GM18502 (cell line): ENCODE data around the gene KCNMA1.

Experiments used
- ATAC-seq: cut with Tn5 transposase; IDR thresholded peaks from one replicate; pipeline ENCODE4 v1.9.1; 2021; ENCODE audit warnings: mild to moderate bottlenecking; ENCODE audit not compliant: unreplicated experiment, poor library complexity

Gene KCNMA1

DNA sequence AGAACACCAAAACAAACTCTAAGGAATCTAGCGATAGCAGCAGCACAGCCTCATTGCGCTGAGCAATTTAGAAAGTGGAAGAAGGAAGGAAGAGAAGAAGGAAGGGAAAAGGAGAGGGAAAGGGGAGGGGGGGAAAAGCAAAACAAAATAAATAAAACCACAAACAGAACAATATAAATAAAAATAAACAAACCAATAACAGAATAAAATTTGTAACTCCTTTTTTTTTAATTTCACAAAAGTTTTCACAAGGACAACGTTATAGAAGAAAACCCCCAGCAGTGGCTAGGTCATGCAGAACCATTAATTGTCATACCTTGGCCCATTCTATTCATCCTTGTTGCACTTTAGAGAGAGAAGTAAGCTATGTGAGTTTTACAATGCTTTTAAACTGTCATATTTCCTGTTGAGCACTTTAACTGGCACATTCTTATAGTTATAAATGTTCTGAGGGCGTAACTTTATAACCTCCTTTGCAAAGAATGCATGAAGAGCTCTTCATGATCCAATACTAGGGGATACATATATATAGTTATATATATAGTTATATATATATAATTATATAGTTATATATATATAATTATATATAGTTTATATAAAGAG is 752.8 kb downstream of the KCNMA1 start:
- ATAC-seq = no peak

DNA sequence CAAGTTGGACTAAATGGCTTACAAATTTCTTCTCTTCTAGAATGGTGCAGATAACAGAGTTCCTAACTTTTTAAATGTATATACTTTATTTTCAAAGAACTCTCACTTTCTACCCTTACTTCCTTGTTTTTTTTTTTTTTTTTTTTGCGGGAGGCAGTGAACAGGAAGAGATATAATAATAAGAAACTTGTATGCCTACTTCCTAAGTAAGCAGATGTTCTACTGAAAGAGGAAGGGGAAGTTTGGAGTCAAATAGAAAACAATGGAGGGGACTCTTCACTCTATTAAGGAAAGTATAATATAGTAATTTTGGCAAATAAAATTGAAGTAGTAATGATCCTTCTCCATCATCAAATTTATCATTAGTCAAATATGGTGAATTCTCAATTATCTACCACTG is 754.0 kb downstream of the KCNMA1 start:
- ATAC-seq = no peak

DNA sequence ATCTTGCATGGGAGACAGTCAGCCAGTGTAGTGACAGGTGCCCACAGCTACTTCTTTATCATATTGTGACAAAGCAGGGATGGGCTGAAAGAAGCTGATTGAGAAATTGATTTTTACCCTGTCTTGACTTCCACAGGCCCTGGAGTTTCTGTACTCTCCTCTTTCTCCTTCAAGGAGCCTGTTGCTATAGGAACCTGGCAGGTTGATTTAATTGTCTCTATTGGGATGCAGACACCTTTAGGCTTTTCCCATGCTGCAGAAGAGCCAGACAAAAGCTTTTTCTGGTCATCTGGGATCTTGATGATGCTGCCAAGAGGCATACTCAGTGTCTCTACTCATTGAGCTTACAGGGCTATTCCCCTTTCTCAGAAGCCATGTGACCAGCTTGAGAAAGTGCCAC is 754.8 kb downstream of the KCNMA1 start:
- no peak for ATAC-seq

DNA sequence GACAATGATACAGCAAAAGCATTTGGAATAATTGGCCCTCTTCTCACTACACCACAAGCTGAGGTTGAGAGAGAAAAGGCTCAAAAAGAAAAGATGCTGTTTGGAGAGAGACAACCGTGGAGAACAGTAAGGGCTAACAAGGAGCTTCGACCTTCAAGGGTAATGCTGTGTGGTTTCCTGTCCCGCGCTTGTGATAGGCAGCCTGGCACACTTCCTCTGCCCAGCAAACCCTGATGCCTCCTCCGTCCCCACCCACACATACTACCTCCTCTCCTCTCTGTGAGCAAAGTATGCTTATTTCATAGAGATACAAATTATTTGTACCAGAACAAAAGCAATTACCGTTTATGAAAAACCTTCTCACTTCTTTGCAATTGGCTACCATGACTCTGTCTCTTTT is 755.4 kb downstream of the KCNMA1 start:
- ATAC-seq = peak; percentile 68

DNA sequence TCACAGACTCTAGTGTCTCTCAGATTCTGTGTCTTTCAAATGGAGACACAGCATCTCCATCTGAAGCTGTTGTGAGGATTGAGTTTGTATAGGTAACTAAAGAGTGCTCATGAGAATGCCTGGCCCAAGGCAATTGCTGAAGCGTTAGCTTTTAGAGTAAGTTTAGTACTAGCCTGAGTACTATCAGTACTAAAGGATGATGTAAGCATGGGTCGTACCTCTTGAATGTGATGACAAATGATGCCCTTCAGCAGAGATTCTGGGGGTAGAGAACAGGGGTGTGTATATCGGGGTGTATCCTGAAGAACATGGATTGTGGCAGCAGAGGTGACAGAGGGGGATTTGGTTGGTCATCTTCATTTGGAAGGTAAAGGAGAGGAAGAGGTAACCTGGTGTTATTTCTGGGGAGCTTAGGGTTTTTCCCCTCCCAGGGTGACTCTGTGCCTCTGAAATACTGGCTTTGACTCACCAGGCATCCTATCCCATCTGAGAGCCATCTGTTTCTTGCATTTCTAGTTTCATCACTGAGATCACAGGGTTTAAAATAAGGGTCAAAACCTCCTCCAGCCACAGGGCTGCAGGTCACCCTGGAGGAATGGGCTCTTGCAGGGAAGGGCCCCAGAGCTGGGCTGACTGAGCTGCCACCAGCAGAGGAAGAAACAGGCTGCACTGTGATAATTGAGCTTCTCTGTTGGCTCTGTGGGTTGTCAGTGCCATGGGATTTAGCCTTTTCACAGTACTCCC is 756.0 kb downstream of the KCNMA1 start:
- peak; percentile 88 for ATAC-seq

DNA sequence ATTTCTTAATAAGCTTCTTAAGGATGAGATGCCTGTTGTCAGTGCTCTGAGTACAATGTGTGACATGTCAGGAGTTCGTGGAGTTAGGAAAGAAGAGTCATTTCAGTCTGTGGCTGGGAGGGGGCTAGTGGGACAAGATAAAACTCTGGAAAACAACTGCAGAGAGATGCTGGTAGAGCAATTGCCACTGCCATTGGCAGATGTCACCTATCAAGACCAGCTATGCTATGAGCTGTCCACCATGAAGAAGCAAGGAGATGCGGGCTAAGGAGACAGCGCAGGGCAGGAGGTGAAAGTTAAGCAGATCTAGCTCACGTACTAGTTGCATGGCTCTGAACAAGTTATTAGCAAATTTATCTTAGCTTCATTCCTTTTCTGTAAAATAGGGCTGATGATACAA is 756.7 kb downstream of the KCNMA1 start:
- no peak for ATAC-seq

DNA sequence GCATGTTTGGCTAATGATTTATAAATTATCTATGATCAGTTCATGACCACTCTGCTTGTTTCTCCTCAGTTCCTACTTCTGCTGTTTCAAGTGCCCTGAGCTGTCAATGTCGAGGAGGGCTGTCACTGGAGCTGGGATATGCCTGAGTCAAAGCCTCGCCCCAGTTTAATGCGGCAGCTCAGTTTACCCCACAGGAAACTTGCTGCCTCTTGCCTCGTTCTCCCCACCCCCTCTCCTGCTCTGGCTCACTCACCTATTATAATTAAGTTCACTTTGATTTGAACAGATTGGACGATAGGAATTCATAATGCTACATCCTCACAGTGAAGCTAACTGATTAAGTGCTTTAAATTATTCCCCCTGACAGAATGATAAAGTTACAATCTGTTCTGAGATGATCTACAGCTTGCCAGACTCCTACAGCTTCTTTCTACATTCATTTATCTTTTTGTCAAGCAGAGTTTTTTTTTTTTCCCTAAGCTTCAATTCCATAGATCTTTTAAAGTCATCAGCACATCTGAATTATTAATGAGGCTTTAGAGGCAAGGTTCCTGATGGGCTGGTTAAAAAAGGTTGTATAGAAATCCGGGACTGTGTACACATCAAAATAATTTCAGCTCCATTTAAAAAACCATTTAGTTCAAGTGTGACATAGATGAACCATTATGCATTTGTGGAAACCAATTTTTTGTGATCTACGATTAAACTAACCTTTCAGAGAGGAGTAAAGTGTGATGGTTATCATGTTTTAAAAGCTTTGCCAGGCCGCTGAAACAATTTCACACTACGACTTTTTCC is 758.3 kb downstream of the KCNMA1 start:
- no peak for ATAC-seq

DNA sequence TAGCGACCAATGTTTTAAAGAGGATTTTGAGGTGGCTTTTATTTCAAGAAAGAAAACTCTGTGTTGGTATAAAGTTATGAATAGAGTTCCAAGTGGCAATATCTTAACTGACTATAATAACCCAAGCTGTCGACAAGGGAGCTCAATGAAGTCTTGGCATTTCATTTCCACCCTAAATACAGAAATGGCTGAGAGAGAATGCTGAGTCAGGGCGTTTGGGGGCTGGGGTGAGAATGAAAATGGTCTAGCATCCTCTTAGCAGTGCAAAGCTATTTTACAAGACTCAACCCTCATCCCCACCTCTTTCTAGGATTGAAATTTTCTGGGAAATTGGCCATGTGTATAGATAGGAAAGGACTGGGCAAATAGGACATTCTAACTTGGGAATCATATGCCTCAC is 759.1 kb downstream of the KCNMA1 start:
- no peak for ATAC-seq

DNA sequence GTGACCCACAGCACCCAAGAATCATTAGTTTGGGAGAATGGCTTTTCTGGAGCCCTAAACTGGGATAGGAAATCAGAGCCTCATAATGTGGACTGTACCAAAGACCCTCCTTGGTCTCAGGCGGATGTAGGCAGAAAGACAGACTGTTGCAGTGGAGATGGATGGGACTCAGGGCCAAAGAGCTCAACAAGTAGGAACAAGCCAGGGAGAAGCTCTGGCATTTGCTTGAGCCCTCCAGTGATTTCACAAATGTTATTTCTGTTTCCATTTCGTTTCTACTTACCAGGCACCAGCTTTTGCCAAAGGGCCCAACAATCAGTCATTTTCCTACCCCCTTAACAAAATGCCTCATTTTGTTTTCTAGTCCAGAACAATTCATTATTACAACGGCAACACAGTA is 762.7 kb downstream of the KCNMA1 start:
- no peak for ATAC-seq

DNA sequence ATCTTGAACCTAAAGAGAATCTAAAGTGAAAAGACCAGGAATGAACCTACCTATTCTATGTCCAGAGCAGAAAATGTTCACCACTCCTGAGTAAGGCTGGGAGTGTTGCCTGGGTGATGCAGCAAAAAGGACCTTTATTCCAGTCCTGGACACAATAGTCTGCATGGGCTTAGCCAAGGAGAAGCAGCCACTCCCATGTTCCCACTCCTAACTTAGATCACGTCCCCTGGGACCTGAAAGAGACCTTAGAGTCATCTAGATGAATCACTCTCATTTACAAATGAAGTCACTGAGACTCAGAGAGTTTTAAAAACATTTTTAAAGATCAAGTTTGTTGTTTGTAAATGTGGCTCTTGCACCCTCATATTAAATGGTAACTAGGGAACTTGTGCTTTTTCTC is 763.4 kb downstream of the KCNMA1 start:
- ATAC-seq = no peak

DNA sequence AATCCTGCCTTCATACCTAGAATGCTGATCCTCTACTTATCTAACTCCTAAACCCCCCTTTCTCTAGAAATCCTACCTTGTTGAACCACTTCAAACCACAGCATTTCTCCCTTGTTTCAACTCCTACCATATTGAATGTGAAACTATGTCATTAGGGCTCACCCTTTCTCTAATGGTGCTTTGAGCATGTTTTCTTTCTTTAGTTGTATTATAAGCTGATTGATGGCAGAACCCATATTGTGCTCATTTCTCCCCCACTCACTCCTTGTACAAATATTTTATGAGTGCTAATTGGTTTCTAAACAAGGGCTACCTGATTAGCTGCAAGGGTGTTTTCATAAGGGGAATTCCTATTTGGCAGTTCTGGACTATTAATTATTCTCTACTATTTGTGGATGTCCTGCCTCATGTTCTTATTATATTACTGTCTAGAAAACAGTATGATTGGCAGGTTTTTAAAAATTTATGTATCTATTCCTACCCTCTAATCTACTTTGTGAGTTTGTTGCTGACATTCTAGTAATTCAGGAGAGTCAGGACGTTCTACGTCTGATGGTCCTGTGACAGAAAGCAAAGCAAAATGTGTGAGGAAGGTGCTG is 765.8 kb downstream of the KCNMA1 start:
- ATAC-seq = no peak

DNA sequence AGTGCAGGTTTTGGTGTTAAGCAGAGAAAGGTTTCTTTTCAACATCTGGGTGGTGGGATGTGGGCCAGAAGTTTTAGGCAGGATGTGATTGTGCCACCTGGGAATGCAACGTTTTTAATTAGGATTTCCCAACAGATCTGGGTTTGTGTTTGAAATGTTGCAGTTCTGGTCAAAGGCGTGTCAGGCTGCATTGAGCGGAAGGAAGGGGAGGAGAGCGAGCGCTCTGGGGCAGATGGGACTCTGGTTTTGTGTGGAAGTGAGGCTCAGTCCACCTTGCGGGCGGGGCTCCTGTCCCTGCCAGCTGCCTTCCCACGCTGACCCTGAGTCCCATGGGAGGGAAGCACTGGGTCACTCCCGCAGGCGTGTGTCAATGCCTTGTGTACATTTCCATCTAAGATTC is 767.7 kb downstream of the KCNMA1 start:
- no peak for ATAC-seq

DNA sequence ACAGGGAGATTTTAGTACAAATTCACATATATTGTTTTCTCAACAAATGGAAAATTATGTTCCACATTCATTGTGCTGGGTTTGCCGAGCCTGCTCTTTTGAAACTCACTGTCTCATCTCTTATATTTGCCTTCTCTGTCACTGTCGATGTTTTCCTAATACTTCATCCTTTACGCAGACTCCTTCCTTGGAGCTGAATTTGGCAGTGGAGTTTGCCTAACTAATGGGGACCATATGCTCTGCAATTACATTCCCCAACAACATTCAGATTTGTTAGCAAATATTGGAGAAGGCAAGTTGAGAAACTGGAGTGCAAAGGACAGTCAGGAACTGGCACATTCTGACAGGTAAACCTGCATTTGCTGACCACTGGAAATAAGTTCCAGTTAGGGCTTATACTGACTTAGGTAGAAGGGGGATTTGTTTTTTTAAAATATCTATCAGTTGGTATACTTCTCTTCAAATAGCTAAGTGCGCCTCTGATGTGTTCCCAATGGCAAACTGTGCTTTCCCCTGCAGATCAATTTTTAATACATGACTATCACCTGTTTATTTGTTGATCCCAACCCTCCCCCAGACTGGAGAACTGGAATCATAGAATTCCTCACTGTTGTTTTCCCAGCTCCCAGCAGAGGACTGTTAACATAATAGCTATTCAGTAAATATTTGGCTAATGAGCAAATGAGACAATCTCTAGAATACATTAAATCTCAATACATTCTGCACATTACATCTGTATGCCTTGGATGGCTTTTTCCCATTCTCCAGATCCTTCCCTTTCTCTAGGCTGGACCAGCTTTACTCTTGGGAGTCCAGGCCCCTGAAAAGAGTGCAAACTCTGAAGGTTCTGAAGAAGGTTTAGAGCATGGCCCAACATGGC is 769.3 kb downstream of the KCNMA1 start:
- no peak for ATAC-seq

DNA sequence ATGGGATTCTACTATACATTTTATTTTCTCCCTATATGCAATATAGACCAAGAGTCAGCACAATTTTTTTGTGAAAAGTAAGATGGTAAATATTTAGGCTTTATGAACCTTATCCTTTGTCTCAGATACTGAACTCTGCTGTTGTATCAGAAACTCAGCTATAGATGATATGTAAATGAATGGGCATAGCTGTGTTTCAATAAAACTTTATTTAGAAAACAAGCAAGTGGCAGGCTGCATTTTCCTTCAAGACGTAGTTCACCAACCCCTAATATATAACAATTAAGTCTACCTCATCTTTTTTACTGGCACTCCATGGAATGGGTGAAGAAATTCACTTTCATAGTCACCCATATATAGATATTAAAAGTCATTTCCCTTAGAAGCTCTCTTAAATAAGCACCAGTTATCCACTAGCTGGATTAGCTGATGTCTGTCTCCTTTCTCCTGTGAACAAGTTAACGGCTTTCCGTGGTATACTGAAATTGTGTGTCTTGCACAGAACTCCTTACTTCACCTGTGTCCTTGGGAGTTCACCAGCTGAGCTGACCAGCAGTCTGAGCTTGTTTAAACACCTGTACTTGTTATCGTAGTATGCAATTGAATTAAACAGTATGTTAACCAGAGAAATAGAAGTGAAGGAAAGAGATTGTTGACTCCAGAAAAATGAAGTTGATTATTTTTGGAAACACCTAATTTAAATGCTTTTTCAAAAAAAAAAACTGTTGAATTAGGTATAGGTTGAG is 770.6 kb downstream of the KCNMA1 start:
- no peak for ATAC-seq

DNA sequence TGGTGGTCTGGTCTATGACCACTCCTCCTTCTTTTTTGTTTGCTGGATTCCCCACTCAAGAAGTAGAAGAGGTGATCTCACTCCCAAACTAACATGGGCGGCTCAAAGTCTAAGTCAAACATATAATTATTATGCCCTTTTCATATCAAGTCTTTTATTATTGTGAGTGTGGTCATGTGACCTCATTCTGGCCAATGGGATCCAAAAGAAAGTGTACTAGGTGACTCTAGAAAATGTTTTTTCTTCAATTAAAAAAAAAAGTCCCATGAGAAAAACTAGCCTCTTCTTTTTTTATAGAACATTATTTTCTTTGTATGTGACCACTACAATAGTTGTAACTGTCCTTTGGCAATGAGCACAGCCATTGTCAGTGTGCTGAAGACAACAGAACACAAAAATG is 772.7 kb downstream of the KCNMA1 start:
- ATAC-seq = no peak

DNA sequence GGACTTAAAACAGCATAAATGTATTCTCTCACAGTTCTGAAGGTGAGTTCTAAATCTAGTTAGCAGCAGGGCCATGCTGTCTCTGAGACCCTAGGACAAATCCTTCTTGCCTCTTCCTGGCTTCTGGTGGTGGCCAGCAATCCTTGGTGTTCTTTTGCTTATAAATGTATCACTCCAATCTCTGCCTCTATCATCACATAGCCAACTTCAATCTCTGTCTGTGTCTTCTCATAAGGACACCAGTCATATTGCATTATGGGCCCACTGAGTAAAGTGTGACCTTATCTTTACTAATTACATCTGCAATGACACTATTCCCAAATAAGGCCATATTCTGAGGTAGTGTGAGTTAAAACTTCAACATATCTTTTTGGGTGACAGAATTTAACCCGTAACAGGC is 778.9 kb downstream of the KCNMA1 start:
- ATAC-seq = no peak

DNA sequence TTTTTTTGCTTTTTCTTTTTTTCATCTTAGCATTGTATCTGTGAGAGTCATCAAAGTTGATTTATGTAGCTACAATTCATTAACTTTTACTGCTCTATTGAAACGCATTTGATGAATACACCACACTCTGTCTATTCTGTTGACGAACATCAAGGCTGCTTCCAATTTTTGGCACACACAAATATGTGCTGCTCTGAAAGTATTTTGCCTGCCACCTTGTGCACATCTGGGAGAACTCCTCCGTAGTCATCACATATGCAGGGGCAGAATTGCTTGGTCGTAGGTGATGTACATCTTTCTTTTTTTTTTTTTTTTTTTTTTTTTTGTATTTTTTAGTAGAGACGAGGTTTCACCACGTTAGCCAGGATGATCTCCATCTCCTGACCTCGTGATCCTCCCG is 796.8 kb downstream of the KCNMA1 start:
- no peak for ATAC-seq

DNA sequence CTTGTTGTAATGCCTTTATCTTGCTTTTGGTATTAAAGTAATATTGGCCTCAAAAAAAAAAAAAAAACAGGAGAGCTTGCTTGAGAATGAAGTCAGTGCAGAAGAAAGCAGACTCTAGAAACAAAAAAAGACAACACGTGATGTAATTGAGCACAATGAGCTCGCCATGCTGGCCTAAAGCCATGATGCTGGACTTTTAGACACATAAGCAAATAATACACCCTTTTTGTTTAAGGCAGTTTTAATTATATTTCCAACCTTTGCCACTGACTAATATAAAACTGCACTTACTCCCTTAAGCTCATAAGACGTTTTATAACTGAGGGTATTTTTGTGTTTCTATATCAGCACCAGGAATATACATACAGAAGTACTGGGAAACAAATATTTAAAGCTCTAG is 798.3 kb downstream of the KCNMA1 start:
- no peak for ATAC-seq

DNA sequence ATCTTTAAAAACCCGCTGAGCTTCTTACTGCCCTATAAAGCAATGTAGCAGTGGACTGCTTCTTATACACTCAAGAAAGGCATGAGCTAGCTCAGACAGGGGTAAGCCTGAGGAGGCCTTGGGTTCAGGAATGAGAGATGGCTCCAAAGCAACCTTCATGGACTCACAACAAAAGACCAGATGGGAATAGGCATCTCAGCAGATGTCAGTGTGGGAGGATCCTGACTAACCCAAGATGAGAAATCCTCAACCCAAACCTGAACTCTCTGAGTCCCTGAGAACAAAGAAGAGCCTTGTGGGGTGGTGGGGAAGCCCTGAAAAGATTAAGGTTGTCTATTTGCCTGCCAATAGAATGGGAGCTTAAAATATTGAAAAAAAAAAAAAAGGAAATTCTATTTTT is 807.4 kb downstream of the KCNMA1 start:
- no peak for ATAC-seq

DNA sequence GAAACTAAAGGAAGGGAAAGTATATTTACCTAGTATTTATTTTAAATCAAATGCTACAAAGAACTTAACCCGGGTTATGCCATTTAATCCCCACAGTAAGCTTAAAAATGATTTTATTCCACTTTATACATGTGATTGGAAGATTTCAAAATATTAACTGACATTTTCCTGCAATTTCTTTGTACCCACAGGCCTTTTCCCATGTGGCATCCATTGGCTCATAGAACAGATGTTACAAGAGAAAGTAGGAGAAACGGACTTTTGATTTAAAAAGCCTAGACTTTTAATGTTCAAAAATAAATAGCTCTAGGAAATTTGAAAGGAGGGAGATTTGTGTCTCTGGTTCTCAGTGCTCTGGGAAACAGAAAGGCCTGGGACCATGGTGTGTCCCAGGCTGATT is 807.9 kb downstream of the KCNMA1 start:
- ATAC-seq = no peak
